Pancreas (tissue), 10 donors: ENCODE results near the gene CCDC112. TPM values are rescaled to one million over a fixed set of nuclear protein-coding genes. Genes with fewer than 3 reads are reported as not detected.

Experiments used
- ATAC-seq, 4 donors: fragments of 200-7000 bp; cut with Tn5 transposase; one replicate each; pipeline versions ENCODE4 v1.8.0 to v1.9.1; 2020; ENCODE audit warnings: mild to moderate bottlenecking in 4 of 4, moderate library complexity in 4 of 4
- DNase-seq, 6 donors: peaks; one replicate each; pipeline ENCODE4 v3.0.0-alpha.2; 2020
- FAIRE-seq: peaks from 2 replicates; lab custom pipeline; 2012; peaks lifted over from hg19 to GRCh38; lab: Jason Lieb, UNC
- H3K27ac ChIP-seq, 4 donors: fragments of 200-600 bp; sonication (generic); 1 replicate in 3 of 4; 2 replicates in 1 of 4; pipeline versions ENCODE4 v1.5.0 to v1.8.0; 2020
- H3K27me3 ChIP-seq, 4 donors: fragments of 200-600 bp; one replicate each; pipeline ENCODE4 v1.8.0; 2021
- H3K36me3 ChIP-seq, 3 donors: fragments of 200-600 bp; sonication (generic) in 1 of 3; one replicate each; pipeline versions ENCODE4 v1.5.0 to v1.8.0; 2020 to 2021
- H3K4me1 ChIP-seq, 3 donors: fragments of 200-600 bp; one replicate each; pipeline ENCODE4 v1.8.0; 2021
- H3K4me3 ChIP-seq, 4 donors: fragments of 200-600 bp; sonication (generic) in 2 of 4; one replicate each; pipeline versions ENCODE4 v1.5.0 to v1.8.0; 2020 to 2021
- H3K9me3 ChIP-seq, 4 donors: fragments of 200-600 bp; one replicate each; pipeline ENCODE4 v1.8.0; 2021
- CTCF ChIP-seq, 4 donors: fragments of 200-600 bp; sonication (generic) in 3 of 4; IDR thresholded peaks; one replicate each; pipeline versions ENCODE4 v1.5.0 to v1.8.0; 2021; ENCODE audit warnings: antibody characterized with exemption in 4 of 4
- WGBS, 2 donors: extraction: QIAGEN DNeasy Blood & Tissue Kit; methylation state at CpG; one replicate each; pipeline ENCODE4 v1.1.7; 2013; 5-methylcytosine and 5-hydroxymethylcytosine counted together
- intact Hi-C, 3 donors: fragments of 100-400 bp; cut with DNase I; formaldehyde crosslinking; loops; one replicate each; pipeline versions ENCODE4 v1.11.1 to v1.14.2; 2022
- polyA plus RNA-seq, 2 donors: library from polyadenylated mRNA; stranded (reverse); fragments of 200-250 nt; gene quantifications; one replicate each; pipeline ENCODE4 v1.2.3, GENCODE V29; 2013
- total RNA-seq, 6 donors: library from RNA; stranded (reverse); fragmentation: NEBNext Ultra II Directional in 4 of 6; extraction: Animal tissue kit (Norgen Biotek cat#: 25700) in 4 of 6; gene quantifications; one replicate each; pipeline versions ENCODE4 v1.2.1 to v1.2.4, GENCODE V29; 2021 to 2023
- donor health status: healthy with polysubstance abuse.
- donor health status: DM: no; HTN: no; CAD: no; lungs with moderate emphysema.
- donor health status: DM: no; HTN: no; CAD: no.
- donor health status: control.
- donor health status: control.
- donor health status: Bipolar disorder and iron deficiency.
- donor health status: DM: yes; HTN: yes; CAD: no.
- donor health status: DM: no; HTN: no; CAD: no.
- donor health status: DM: no; HTN: no; CAD: no.
- donor health status: DM: yes; HTN: yes; CAD: no.

CCDC112 gene
- total and polyA plus RNA-seq, 8 donors: 3.3 to 7.9 (median 5.0) TPM

GRCh38 chr5:115325296-115325959, 29.0 kb upstream of the CCDC112 start:
- 54 to 55% methylated on average over 3 of the region's 3 CpGs for WGBS, 2 donors
- Histone ChIP-seq H3K9me3 (no peaks in the 10 kb centered on the region), H3K36me3 (no peaks in the 10 kb centered on the region), H3K27me3 (no peaks in the 10 kb centered on the region), H3K4me1 (no peaks in the 10 kb centered on the region), H3K27ac (no peak overlapping the region), H3K4me3 (no peak overlapping the region)
- DNase-seq: no peak
- no peak for TF ChIP-seq CTCF (IDR thresholded peaks at IDR 0.05)
- ATAC-seq: no peak
- intact Hi-C loops: no loop called here
- no peak for FAIRE-seq

DNA sequence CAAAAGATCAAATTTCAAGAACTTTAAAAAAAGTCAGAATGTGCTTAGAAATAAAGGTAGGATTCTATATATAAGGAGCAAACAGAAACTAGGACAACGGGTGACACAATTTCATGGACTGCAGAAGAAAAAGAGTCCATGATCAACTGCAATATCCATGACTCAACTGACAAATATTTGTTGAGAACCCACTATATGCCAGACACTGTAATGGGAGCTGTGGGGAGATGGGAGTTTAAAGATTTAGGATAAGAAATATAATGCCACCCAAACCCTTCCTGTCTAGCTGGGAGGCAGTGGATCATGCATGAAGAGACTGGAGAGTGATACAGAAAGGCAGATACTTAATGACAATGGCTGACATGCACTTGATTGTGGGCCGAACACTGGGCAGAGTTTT, 27.6 kb upstream of the CCDC112 start:
- Histone ChIP-seq H3K9me3 (no peaks in the 10 kb centered on the region), H3K4me1 (no peaks in the 10 kb centered on the region), H3K27me3 (no peaks in the 10 kb centered on the region), H3K36me3 (no peaks in the 10 kb centered on the region), H3K4me3 (no peak overlapping the region), H3K27ac (no peak overlapping the region)
- intact Hi-C loops: no loop called here
- no peak for ATAC-seq
- WGBS, 2 donors: 88 to 97% methylated on average over 2 of the region's 2 CpGs
- FAIRE-seq: no peak
- no peak for DNase-seq
- TF ChIP-seq CTCF (IDR thresholded peaks at IDR 0.05): no peak

- Histone ChIP-seq H3K27ac (no peak overlapping the region), H3K4me3 (no peak overlapping the region), H3K36me3 (no peaks in the 10 kb centered on the region), H3K27me3 (no peaks in the 10 kb centered on the region), H3K4me1 (no peaks in the 10 kb centered on the region), H3K9me3 (no peaks in the 10 kb centered on the region)
- 80 to 95% methylated on average over 2 of the region's 2 CpGs for WGBS, 2 donors
- DNase-seq: no peak
- no peak for FAIRE-seq
- intact Hi-C loops: no loop called here
- TF ChIP-seq CTCF (IDR thresholded peaks at IDR 0.05): no peak
- ATAC-seq: no peak
Measured at GRCh38 chr5:115322729-115323128, 26.3 kb upstream of the CCDC112 start.

- TF ChIP-seq CTCF (IDR thresholded peaks at IDR 0.05): no peak
- no peaks in the 10 kb centered on the region for H3K9me3 ChIP-seq
- DNase-seq (no peak), FAIRE-seq (no peak), ATAC-seq (no peak)
- H3K4me3 ChIP-seq: no peak overlapping the region
- no peaks in the 10 kb centered on the region for H3K27me3 ChIP-seq
- intact Hi-C loops: no loop called here
- no peaks in the 10 kb centered on the region for H3K4me1 ChIP-seq
- 92 to 96% methylated on average over 3 of the region's 3 CpGs for WGBS, 2 donors
- no peak overlapping the region for H3K27ac ChIP-seq
- no peaks in the 10 kb centered on the region for H3K36me3 ChIP-seq
Measured at GRCh38 chr5:115321309-115321708, 24.9 kb upstream of the CCDC112 start.

- no peak for TF ChIP-seq CTCF (IDR thresholded peaks at IDR 0.05)
- no peak overlapping the region for H3K27ac ChIP-seq
- H3K36me3 ChIP-seq: no peaks in the 10 kb centered on the region
- FAIRE-seq: no peak
- peak in 1 of 4 donors; percentile 9 for ATAC-seq
- 0 to 12% methylated on average over 1 of the region's 1 CpG for WGBS, 2 donors
- intact Hi-C loops: no loop called here
- H3K4me1 ChIP-seq: no peaks in the 10 kb centered on the region
- H3K27me3 ChIP-seq: no peaks in the 10 kb centered on the region
- no peak for DNase-seq
- H3K9me3 ChIP-seq: no peaks in the 10 kb centered on the region
- no peak overlapping the region for H3K4me3 ChIP-seq
Measured at GRCh38 chr5:115320515-115320914, 24.1 kb upstream of the CCDC112 start.
